ENCODE data around the gene LRRC23.

GRCh38 chr12:6863033-6863432, 41.6 kb upstream of the LRRC23 start:
- no peak for TF ChIP-seq TEAD4 (IDR thresholded peaks at IDR 0.05)
- no peak for TF ChIP-seq CEBPB (IDR thresholded peaks at IDR 0.05)
- no peak for TF ChIP-seq EP300 (IDR thresholded peaks at IDR 0.05; ENCODE audit: borderline replicate concordance)
- TF ChIP-seq TCF12 (IDR thresholded peaks at IDR 0.05; ENCODE audit: low read depth), result no peak
- TF ChIP-seq CREB1 (IDR thresholded peaks at IDR 0.05; ENCODE audit: low read depth), result no peak
- TF ChIP-seq NFIC (IDR thresholded peaks at IDR 0.05), result no peak
- no peak for TF ChIP-seq TAF1 (IDR thresholded peaks at IDR 0.05; ENCODE audit: low read depth)
- TF ChIP-seq YY1 (IDR thresholded peaks at IDR 0.05; ENCODE audit: low read depth), result no peak
- TF ChIP-seq FOXM1 (IDR thresholded peaks at IDR 0.05; ENCODE audit: borderline replicate concordance, low read depth), result no peak
- TF ChIP-seq REST (IDR thresholded peaks at IDR 0.05; ENCODE audit: low read depth), result no peak
- TF ChIP-seq MAX (IDR thresholded peaks at IDR 0.05), result no peak
- no peak for TF ChIP-seq RAD21 (IDR thresholded peaks at IDR 0.05; ENCODE audit: low read depth)
- TF ChIP-seq EGR1 (IDR thresholded peaks at IDR 0.05), result no peak
- no peak for TF ChIP-seq ZBTB7A (IDR thresholded peaks at IDR 0.05; ENCODE audit: low read depth)
